NB4 (cell line): ENCODE measurements around the gene EFNA3.

Source experiments
- POLR2A ChIP-seq: IDR thresholded peaks from 2 replicates; pipeline ENCODE4 v1.6.1; 2011; ENCODE audit warnings: mild to moderate bottlenecking; ENCODE audit not compliant: insufficient read length; ENCODE audit errors: extremely low read depth
- TF ChIP-seq, protein P1 (sequence below): IDR thresholded peaks from one replicate; pipeline ENCODE4 v1.5.1; 2012; ENCODE audit warnings: low read depth, low read length

DNA sequence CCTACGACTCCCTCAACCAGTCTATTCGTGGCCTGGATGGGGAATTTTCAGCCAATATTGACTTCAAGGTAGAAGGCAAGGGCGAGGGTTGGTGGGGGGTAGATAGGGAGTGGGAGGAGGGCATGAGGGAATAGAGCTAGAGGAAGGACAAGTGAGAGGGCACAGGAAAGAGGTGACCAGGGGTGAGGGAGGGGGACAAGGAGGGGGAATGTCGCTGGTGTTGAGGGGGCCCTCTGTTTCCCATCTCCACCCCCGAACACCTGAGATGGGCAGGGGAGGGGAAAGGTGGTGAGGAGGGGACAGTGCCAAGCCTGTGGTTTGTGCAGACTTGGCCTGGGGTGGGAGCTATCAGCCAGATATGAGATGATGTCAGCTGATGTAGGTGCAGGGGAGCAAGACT is 35.8 kb upstream of the EFNA3 start:
- no peak for TF ChIP-seq POLR2A
- TF ChIP-seq, protein P1, sequence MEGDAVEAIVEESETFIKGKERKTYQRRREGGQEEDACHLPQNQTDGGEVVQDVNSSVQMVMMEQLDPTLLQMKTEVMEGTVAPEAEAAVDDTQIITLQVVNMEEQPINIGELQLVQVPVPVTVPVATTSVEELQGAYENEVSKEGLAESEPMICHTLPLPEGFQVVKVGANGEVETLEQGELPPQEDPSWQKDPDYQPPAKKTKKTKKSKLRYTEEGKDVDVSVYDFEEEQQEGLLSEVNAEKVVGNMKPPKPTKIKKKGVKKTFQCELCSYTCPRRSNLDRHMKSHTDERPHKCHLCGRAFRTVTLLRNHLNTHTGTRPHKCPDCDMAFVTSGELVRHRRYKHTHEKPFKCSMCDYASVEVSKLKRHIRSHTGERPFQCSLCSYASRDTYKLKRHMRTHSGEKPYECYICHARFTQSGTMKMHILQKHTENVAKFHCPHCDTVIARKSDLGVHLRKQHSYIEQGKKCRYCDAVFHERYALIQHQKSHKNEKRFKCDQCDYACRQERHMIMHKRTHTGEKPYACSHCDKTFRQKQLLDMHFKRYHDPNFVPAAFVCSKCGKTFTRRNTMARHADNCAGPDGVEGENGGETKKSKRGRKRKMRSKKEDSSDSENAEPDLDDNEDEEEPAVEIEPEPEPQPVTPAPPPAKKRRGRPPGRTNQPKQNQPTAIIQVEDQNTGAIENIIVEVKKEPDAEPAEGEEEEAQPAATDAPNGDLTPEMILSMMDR = no peak
